T-helper 2 cell treated with Interferon-gamma antibody and Interleukin-4, amounts not matched to agents 5 μg/mL and 100 μg/mL, for 36 hours (primary cell): ENCODE data around the gene TRAPPC2L.

Experiments
- DNase-seq: peaks from one replicate; pipeline ENCODE4 v3.0.0; 2021; ENCODE audit warnings: low spot score
- H3K27ac Mint-ChIP-seq: one replicate; pipeline ENCODE4 v1.8.0; 2021; ENCODE audit warnings: mild to moderate bottlenecking, mixed read lengths
- H3K27me3 Mint-ChIP-seq: one replicate; pipeline ENCODE4 v1.8.0; 2021; ENCODE audit warnings: low read depth, mixed read lengths
- H3K36me3 Mint-ChIP-seq: one replicate; pipeline ENCODE4 v1.8.0; 2021; ENCODE audit warnings: low read depth, mixed read lengths
- H3K4me1 Mint-ChIP-seq: one replicate; pipeline ENCODE4 v1.8.0; 2021; ENCODE audit warnings: low read depth, mixed read lengths
- H3K4me3 Mint-ChIP-seq: one replicate; pipeline ENCODE4 v1.8.0; 2022; ENCODE audit warnings: mild to moderate bottlenecking, moderate library complexity, mixed read lengths
- H3K9me3 Mint-ChIP-seq: one replicate; pipeline ENCODE4 v1.8.0; 2021; ENCODE audit warnings: mixed read lengths

TRAPPC2L gene

GRCh38 chr16:88899901-88900661 lies 43.2 kb downstream of the TRAPPC2L start:
- Mint-ChIP-seq H3K27ac (no peak overlapping the region), H3K36me3 (no peaks in the 10 kb centered on the region), H3K4me3 (no peak overlapping the region), H3K9me3 (no peaks in the 10 kb centered on the region), H3K27me3 (no peaks in the 10 kb centered on the region), H3K4me1 (no peaks in the 10 kb centered on the region)
- no peak for DNase-seq

GRCh38 chr16:88900662-88901052 lies 43.7 kb downstream of the TRAPPC2L start:
- Mint-ChIP-seq H3K27ac (no peak overlapping the region), H3K27me3 (no peaks in the 10 kb centered on the region), H3K4me3 (no peak overlapping the region), H3K36me3 (no peaks in the 10 kb centered on the region), H3K4me1 (no peaks in the 10 kb centered on the region), H3K9me3 (no peaks in the 10 kb centered on the region)
- DNase-seq = no peak

GRCh38 chr16:88901718-88902337 lies 44.9 kb downstream of the TRAPPC2L start:
- no peak overlapping the region for H3K27ac Mint-ChIP-seq
- H3K27me3 Mint-ChIP-seq = no peaks in the 10 kb centered on the region
- H3K36me3 Mint-ChIP-seq = no peaks in the 10 kb centered on the region
- H3K4me1 Mint-ChIP-seq = no peaks in the 10 kb centered on the region
- no peak overlapping the region for H3K4me3 Mint-ChIP-seq
- no peak for DNase-seq
- no peaks in the 10 kb centered on the region for H3K9me3 Mint-ChIP-seq

GRCh38 chr16:88902744-88903143 lies 45.8 kb downstream of the TRAPPC2L start:
- Mint-ChIP-seq H3K27me3 (no peaks in the 10 kb centered on the region), H3K36me3 (no peaks in the 10 kb centered on the region), H3K27ac (no peak overlapping the region), H3K4me1 (no peaks in the 10 kb centered on the region), H3K4me3 (no peak overlapping the region), H3K9me3 (no peaks in the 10 kb centered on the region)
- no peak for DNase-seq

- Mint-ChIP-seq H3K9me3 (no peaks in the 10 kb centered on the region), H3K4me3 (no peak overlapping the region), H3K4me1 (no peaks in the 10 kb centered on the region), H3K36me3 (no peaks in the 10 kb centered on the region), H3K27me3 (no peaks in the 10 kb centered on the region), H3K27ac (no peak overlapping the region)
- DNase-seq = no peak
Observed at GRCh38 chr16:88903267-88903666, 46.3 kb downstream of the TRAPPC2L start.

- H3K27ac Mint-ChIP-seq = no peak overlapping the region
- H3K4me1 Mint-ChIP-seq = no peaks in the 10 kb centered on the region
- no peak for DNase-seq
- no peaks in the 10 kb centered on the region for H3K36me3 Mint-ChIP-seq
- H3K4me3 Mint-ChIP-seq = no peak overlapping the region
- no peaks in the 10 kb centered on the region for H3K9me3 Mint-ChIP-seq
- no peaks in the 10 kb centered on the region for H3K27me3 Mint-ChIP-seq
Observed at GRCh38 chr16:88904676-88905365, 47.9 kb downstream of the TRAPPC2L start.

- H3K36me3 Mint-ChIP-seq = no peaks in the 10 kb centered on the region
- H3K9me3 Mint-ChIP-seq = no peaks in the 10 kb centered on the region
- H3K27ac Mint-ChIP-seq = no peak overlapping the region
- H3K27me3 Mint-ChIP-seq = no peaks in the 10 kb centered on the region
- no peak overlapping the region for H3K4me3 Mint-ChIP-seq
- H3K4me1 Mint-ChIP-seq = no peaks in the 10 kb centered on the region
- no peak for DNase-seq
Observed at GRCh38 chr16:88905563-88905962, 48.6 kb downstream of the TRAPPC2L start.

GRCh38 chr16:88906020-88906419 lies 49.1 kb downstream of the TRAPPC2L start:
- H3K36me3 Mint-ChIP-seq = no peaks in the 10 kb centered on the region
- H3K27ac Mint-ChIP-seq = no peak overlapping the region

GRCh38 chr16:88906535-88907105 lies 49.7 kb downstream of the TRAPPC2L start:
- no peaks in the 10 kb centered on the region for H3K9me3 Mint-ChIP-seq
- no peaks in the 10 kb centered on the region for H3K4me1 Mint-ChIP-seq
- H3K27ac Mint-ChIP-seq = no peak overlapping the region
- DNase-seq = no peak
- no peak overlapping the region for H3K4me3 Mint-ChIP-seq
- no peaks in the 10 kb centered on the region for H3K27me3 Mint-ChIP-seq
- no peaks in the 10 kb centered on the region for H3K36me3 Mint-ChIP-seq

More at GRCh38 chr16:88906020-88906419, 49.1 kb downstream of the TRAPPC2L start:
- Mint-ChIP-seq H3K4me1 (no peaks in the 10 kb centered on the region), H3K27me3 (no peaks in the 10 kb centered on the region), H3K4me3 (no peak overlapping the region), H3K9me3 (no peaks in the 10 kb centered on the region)
- no peak for DNase-seq

- H3K4me3 Mint-ChIP-seq = no peak overlapping the region
- H3K27me3 Mint-ChIP-seq = no peaks in the 10 kb centered on the region
- no peaks in the 10 kb centered on the region for H3K36me3 Mint-ChIP-seq
- H3K9me3 Mint-ChIP-seq = no peaks in the 10 kb centered on the region
- no peak for DNase-seq
- no peak overlapping the region for H3K27ac Mint-ChIP-seq
- H3K4me1 Mint-ChIP-seq = no peaks in the 10 kb centered on the region
Observed at GRCh38 chr16:88907768-88908167, 50.8 kb downstream of the TRAPPC2L start.

- Mint-ChIP-seq H3K4me1 (no peaks in the 10 kb centered on the region), H3K27me3 (no peaks in the 10 kb centered on the region), H3K4me3 (no peak overlapping the region), H3K36me3 (no peaks in the 10 kb centered on the region), H3K27ac (no peak overlapping the region), H3K9me3 (no peaks in the 10 kb centered on the region)
- DNase-seq = no peak
Observed at GRCh38 chr16:88908307-88908706, 51.4 kb downstream of the TRAPPC2L start.

GRCh38 chr16:88909431-88910210 lies 52.7 kb downstream of the TRAPPC2L start:
- Mint-ChIP-seq H3K27ac (no peak overlapping the region), H3K36me3 (no peaks in the 10 kb centered on the region), H3K4me1 (no peaks in the 10 kb centered on the region), H3K27me3 (no peaks in the 10 kb centered on the region), H3K9me3 (no peaks in the 10 kb centered on the region), H3K4me3 (no peak overlapping the region)
- DNase-seq = no peak

GRCh38 chr16:88910284-88911135 lies 53.6 kb downstream of the TRAPPC2L start:
- H3K27me3 Mint-ChIP-seq = no peaks in the 10 kb centered on the region
- H3K27ac Mint-ChIP-seq = no peak overlapping the region
- DNase-seq = no peak
- no peaks in the 10 kb centered on the region for H3K36me3 Mint-ChIP-seq
- no peaks in the 10 kb centered on the region for H3K4me1 Mint-ChIP-seq
- no peak overlapping the region for H3K4me3 Mint-ChIP-seq
- no peaks in the 10 kb centered on the region for H3K9me3 Mint-ChIP-seq
